Measurements from ENCODE around the gene CTDNEP1. TPM values are rescaled to one million over a fixed set of nuclear protein-coding genes. Genes with fewer than 3 reads are reported as not detected.

CTDNEP1 gene
- total and polyA plus RNA-seq, 9 donors = 42.3 to 256 (median 123) TPM

GRCh38 chr17:7237266-7237760, 14.2 kb downstream of the CTDNEP1 start:
- Histone ChIP-seq H3K4me1 (ENCODE audit: insufficient read depth) (peaks cover 11% of the 10 kb centered on the region), H3K27ac (peak overlapping the region; percentile 82 to 85), H3K36me3 (no peaks in the 10 kb centered on the region), H3K9me3 (no peaks in the 10 kb centered on the region), H3K4me3 (peak overlapping the region; percentile 99), H3K27me3 (no peaks in the 10 kb centered on the region)
- TF ChIP-seq POLR2A (IDR thresholded peaks at IDR 0.05) (no peak), EP300 (IDR thresholded peaks at IDR 0.05) (no peak)
- TF ChIP-seq, protein P1, sequence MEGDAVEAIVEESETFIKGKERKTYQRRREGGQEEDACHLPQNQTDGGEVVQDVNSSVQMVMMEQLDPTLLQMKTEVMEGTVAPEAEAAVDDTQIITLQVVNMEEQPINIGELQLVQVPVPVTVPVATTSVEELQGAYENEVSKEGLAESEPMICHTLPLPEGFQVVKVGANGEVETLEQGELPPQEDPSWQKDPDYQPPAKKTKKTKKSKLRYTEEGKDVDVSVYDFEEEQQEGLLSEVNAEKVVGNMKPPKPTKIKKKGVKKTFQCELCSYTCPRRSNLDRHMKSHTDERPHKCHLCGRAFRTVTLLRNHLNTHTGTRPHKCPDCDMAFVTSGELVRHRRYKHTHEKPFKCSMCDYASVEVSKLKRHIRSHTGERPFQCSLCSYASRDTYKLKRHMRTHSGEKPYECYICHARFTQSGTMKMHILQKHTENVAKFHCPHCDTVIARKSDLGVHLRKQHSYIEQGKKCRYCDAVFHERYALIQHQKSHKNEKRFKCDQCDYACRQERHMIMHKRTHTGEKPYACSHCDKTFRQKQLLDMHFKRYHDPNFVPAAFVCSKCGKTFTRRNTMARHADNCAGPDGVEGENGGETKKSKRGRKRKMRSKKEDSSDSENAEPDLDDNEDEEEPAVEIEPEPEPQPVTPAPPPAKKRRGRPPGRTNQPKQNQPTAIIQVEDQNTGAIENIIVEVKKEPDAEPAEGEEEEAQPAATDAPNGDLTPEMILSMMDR (IDR thresholded peaks at IDR 0.05) = no peak
- 26 to 27% (median 26%) methylated on average over 6 of the region's 6 CpGs for WGBS, 3 donors
- intact Hi-C loops (cut with DNase I) = no loop called here
- DNase-seq = peak in 1 of 5 donors; percentile 49

DNA sequence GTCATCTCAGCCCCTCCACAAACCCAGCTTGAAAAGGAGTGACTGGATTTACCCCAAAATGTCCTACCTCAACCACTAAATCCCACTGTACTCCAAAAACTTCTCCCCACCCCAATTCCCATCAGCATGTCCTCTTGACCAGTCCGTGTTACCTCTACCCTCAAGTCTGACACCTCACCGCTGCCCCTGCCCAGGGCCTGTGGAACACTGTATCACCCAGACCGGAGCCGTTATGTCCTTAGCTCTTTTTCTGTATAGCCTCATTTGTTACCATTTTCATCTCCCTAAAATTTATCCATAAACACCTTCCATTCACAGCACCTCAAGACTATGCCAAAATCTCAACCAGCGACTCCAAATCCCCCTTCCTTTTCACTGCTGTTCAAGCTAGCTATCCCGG, 14.7 kb downstream of the CTDNEP1 start:
- DNase-seq = peak in 2 of 5 donors; percentile 28 to 30
- Histone ChIP-seq H3K27ac (no peak overlapping the region), H3K4me1 (ENCODE audit: insufficient read depth) (peaks cover 15% of the 10 kb centered on the region), H3K9me3 (no peaks in the 10 kb centered on the region), H3K36me3 (no peaks in the 10 kb centered on the region), H3K4me3 (no peak overlapping the region), H3K27me3 (no peaks in the 10 kb centered on the region)
- intact Hi-C loops (cut with DNase I) = no loop called here
- TF ChIP-seq EP300 (IDR thresholded peaks at IDR 0.05) = no peak
- no peak for TF ChIP-seq POLR2A (IDR thresholded peaks at IDR 0.05)
- 73 to 85% (median 75%) methylated on average over 6 of the region's 6 CpGs for whole genome bisulfite sequencing, 3 donors

DNA sequence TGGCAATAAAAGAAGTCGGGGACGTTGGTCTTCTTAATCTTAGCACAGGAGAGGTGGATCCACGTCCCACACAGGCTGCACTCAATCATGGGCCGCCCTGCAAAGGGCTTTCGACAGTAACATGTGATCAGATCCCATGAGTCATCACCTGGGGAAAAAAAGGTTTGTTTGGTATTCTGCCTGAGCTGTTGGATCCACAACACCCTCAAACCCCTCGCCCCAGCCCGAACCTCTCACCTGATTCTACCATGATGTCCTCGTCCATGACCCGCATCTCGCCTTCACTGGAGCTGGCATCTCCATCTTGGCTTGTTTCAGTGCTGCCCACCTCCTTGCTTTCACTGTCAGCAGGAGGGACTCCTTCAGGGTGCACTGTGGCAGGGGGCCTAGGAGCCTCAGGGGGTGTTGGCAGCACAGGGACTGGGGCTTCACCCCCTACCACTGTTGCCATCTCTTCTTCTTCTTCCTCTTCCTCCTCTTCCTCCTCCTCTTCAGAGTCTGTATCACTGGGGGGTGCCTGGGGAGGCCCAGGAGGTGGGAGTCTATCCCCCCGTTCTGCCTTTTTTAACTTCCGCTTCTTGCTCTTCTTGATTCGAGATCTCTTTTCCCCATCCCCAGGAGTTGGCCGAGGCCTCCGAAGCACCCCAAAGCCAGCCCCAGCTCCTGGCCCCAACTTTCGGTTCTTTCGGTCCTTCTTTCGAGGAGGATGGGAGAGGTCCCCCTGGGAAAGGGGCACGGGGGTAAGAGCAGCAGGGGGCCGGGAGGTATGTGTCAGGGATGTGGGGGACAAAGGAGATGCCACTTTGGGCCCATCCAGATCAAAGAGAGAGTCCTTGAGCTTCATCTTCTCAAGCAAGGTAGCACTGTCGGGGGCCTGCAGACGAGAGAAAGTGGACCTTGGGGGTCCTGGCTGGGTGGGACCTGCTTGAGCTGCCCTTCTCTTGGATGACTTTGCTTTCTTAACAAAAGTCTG, 15.6 kb downstream of the CTDNEP1 start:
- peak in 2 of 5 donors; percentile 43 to 44 for DNase-seq
- H3K36me3 ChIP-seq = no peaks in the 10 kb centered on the region
- no peak overlapping the region for H3K4me3 ChIP-seq
- TF ChIP-seq, protein P1 (IDR thresholded peaks at IDR 0.05) = no peak
- no peak for TF ChIP-seq EP300 (IDR thresholded peaks at IDR 0.05)
- WGBS, 3 donors = 70 to 80% (median 76%) methylated on average over 22 of the region's 22 CpGs
- no peak overlapping the region for H3K27ac ChIP-seq
- intact Hi-C loops (cut with DNase I) = no loop called here
- H3K9me3 ChIP-seq = no peaks in the 10 kb centered on the region
- peaks cover 14% of the 10 kb centered on the region for H3K4me1 ChIP-seq (ENCODE audit: insufficient read depth)
- no peaks in the 10 kb centered on the region for H3K27me3 ChIP-seq

DNA sequence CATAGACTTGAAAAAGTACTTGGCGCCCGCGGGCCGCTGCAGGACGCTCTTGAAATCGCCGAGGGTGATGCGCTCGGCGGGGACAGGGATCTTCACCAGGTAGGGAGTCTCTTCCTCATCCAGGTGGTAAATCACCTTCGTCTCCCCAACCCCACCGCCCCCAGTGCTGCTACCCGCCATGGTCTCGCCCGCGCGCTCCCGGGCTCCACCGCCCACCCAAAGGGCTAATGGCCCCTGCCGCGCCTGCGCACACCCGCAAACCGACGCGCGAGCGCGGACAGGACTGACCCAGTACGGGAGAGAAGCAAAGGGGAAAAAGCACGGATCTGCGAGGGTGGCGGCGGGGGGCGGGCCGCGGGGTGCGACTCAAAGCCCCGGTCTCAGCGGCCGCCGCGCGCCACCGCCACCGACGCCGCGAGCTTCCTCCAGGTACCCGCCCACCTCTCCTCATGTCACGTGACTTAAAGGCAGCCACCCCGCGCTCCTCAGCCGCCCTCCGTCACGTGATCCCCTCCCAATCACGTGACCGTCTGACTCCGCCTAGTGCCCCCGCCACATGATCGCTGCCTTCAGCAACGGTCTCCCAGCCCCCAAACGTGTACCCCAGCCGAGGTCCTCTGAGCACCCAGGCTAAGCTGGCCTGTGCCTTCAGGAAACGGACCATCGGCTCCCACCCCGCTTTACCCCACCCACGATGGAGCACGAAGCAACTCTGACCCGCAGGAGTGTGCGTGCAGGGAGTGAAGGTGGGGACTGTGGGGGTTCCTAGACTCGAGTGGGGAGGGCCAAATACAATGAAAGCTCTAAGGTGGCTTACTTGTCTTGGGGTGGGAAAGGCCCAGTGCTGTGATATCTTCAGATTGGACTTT, 17.2 kb downstream of the CTDNEP1 start, which contains the start of gene DVL2:
TSS of gene DVL2 (minus strand) at position 435 of the 869 bp plus-strand sequence. CDS start at position 180, 255 bp downstream.
- no peaks in the 10 kb centered on the region for H3K36me3 ChIP-seq
- peaks cover 10% of the 10 kb centered on the region for H3K4me1 ChIP-seq (ENCODE audit: insufficient read depth)
- H3K4me3 ChIP-seq = peak within 1 kb of the TSS; percentile 85
- TF ChIP-seq POLR2A (IDR thresholded peaks at IDR 0.05) = peak; percentile 67
- TF ChIP-seq, protein P1 (IDR thresholded peaks at IDR 0.05) = peak in 1 of 3 donors; percentile 22
- no peak for TF ChIP-seq EP300 (IDR thresholded peaks at IDR 0.05)
- H3K27me3 ChIP-seq = no peaks in the 10 kb centered on the region
- intact Hi-C loops (cut with DNase I) = no loop called here
- no peaks in the 10 kb centered on the region for H3K9me3 ChIP-seq
- peak within 1 kb of the TSS; percentile 75 to 82 for H3K27ac ChIP-seq
- WGBS, 3 donors = 0 to 1% (median 0%) methylated on average over 30 to 72 of the region's 72 CpGs
- DNase-seq = peak; percentile 96 to 97 (median 96)

Measured in ovary (tissue), 9 donors.